Right lobe of liver (tissue), 6 donors: Measurements from ENCODE around the gene WDR27. TPM values are rescaled to one million over a fixed set of nuclear protein-coding genes. Genes with fewer than 3 reads are reported as not detected.

ENCODE experiments used
- ATAC-seq, 4 donors: fragments of 200-7000 bp; cut with Tn5 transposase; one replicate each; pipeline ENCODE4 v1.9.1; 2020; ENCODE audit warnings: mild to moderate bottlenecking in 4 of 4, moderate library complexity in 4 of 4
- DNase-seq, 3 donors: peaks; one replicate each; pipeline ENCODE4 v3.0.0-alpha.2; 2020
- H3K27ac ChIP-seq, 3 donors: fragments of 200-600 bp; one replicate each; pipeline ENCODE4 v1.8.0; 2022
- H3K27me3 ChIP-seq, 2 donors: fragments of 200-600 bp; one replicate each; pipeline ENCODE4 v1.8.0; 2022
- H3K36me3 ChIP-seq, 4 donors: fragments of 200-600 bp; sonication (generic) in 1 of 4; one replicate each; pipeline versions ENCODE4 v1.5.1 to v1.8.0; 2017 to 2022; ENCODE audit warnings: control low read depth in 1 of 4
- H3K4me1 ChIP-seq, 4 donors: fragments of 200-600 bp; sonication (generic) in 1 of 4; one replicate each; pipeline versions ENCODE4 v1.5.1 to v1.8.0; 2017 to 2022; ENCODE audit warnings: control low read depth in 1 of 4
- H3K4me3 ChIP-seq, 3 donors: fragments of 200-600 bp; one replicate each; pipeline ENCODE4 v1.8.0; 2022
- H3K9me3 ChIP-seq, 4 donors: fragments of 200-600 bp; sonication (generic) in 1 of 4; one replicate each; pipeline versions ENCODE4 v1.5.1 to v1.8.0; 2017 to 2022; ENCODE audit warnings: control low read depth in 1 of 4
- CTCF ChIP-seq, 4 donors: fragments of 200-600 bp in 3 of 4; fragments of 450-650 bp in 1 of 4; IDR thresholded peaks; one replicate each; pipeline versions ENCODE4 v1.5.1 to v1.8.0; 2016 to 2022; ENCODE audit warnings: antibody characterized with exemption in 4 of 4, mild to moderate bottlenecking in 2 of 4
- POLR2A ChIP-seq: fragments of 450-650 bp; IDR thresholded peaks from one replicate; pipeline ENCODE4 v1.6.1; 2017; ENCODE audit warnings: antibody characterized with exemption, mild to moderate bottlenecking
- WGBS: methylation state at CpG from one replicate; pipeline ENCODE4 v1.1.6; 2018; ENCODE audit warnings: low coverage, low lambda C conversion rate; ENCODE audit not compliant: insufficient coverage; ENCODE audit errors: missing lambda C conversion rate; 5-methylcytosine and 5-hydroxymethylcytosine counted together
- intact Hi-C, 2 donors: fragments of 100-400 bp; cut with DNase I; formaldehyde crosslinking; loops; one replicate each; pipeline versions ENCODE4 v1.11.2 to v1.14.1; 2022
- total RNA-seq, 6 experiments: library from RNA; depleted of rRNA in 2 of 6; stranded (reverse); fragments of >200 nt in 2 of 6; fragmentation: NEBNext Ultra II Directional in 3 of 6; extraction: Animal tissue kit (Norgen Biotek cat#: 25700) in 3 of 6; gene quantifications; one replicate each; pipeline versions ENCODE4 v1.1.0 to v1.2.4, GENCODE V29; 2016 to 2023
- donor health status: DM: no; HTN: yes; CAD: no.
- donor health status: DM: no; HTN: no; CAD: no.
- donor health status: DM: no; HTN: no; CAD: no.
- donor health status: DM: no; HTN: yes; CAD: no.
- donor health status: DM: no; HTN: yes; CAD: no.

WDR27 gene
- total RNA-seq, 6 experiments from 2014 or later, result 8.2 to 26.8 (median 12.7) TPM

GRCh38 chr6:169666441-169666840 is 35.4 kb downstream of the WDR27 start:
- intact Hi-C loops, result no loop called here
- ATAC-seq (no peak), DNase-seq (peak in 1 of 3 donors; percentile 34)
- WGBS, result 98% methylated on average over 11 of the region's 18 CpGs
- H3K27me3 ChIP-seq, result no peaks in the 10 kb centered on the region
- TF ChIP-seq CTCF (IDR thresholded peaks at IDR 0.05) (no peak), POLR2A (no peak)
- H3K4me3 ChIP-seq, result no peak overlapping the region
- H3K27ac ChIP-seq, result no peak overlapping the region
- no peaks in the 10 kb centered on the region for H3K4me1 ChIP-seq
- H3K36me3 ChIP-seq, result peaks cover 0 to 12% (median 5%) of the 10 kb centered on the region in 4 donors
- no peaks in the 10 kb centered on the region for H3K9me3 ChIP-seq

GRCh38 chr6:169665289-169665688 is 36.5 kb downstream of the WDR27 start:
- ATAC-seq (no peak), DNase-seq (no peak)
- 88% methylated on average over 8 of the region's 9 CpGs for WGBS
- H3K9me3 ChIP-seq, result no peaks in the 10 kb centered on the region
- no peak overlapping the region for H3K27ac ChIP-seq
- peaks cover 0 to 12% (median 2%) of the 10 kb centered on the region in 4 donors for H3K36me3 ChIP-seq
- H3K27me3 ChIP-seq, result no peaks in the 10 kb centered on the region
- no peak for TF ChIP-seq CTCF (IDR thresholded peaks at IDR 0.05)
- TF ChIP-seq POLR2A, result no peak
- no peaks in the 10 kb centered on the region for H3K4me1 ChIP-seq
- intact Hi-C loops, result no loop called here
- H3K4me3 ChIP-seq, result no peak overlapping the region

GRCh38 chr6:169664227-169664626 is 37.6 kb downstream of the WDR27 start:
- H3K4me1 ChIP-seq, result no peaks in the 10 kb centered on the region
- 92% methylated on average over 2 of the region's 14 CpGs for WGBS
- no peak for TF ChIP-seq CTCF (IDR thresholded peaks at IDR 0.05)
- TF ChIP-seq POLR2A, result no peak
- no peak overlapping the region for H3K27ac ChIP-seq
- ATAC-seq (no peak), DNase-seq (no peak)
- H3K27me3 ChIP-seq, result no peaks in the 10 kb centered on the region
- intact Hi-C loops, result no loop called here
- peaks cover 0 to 12% (median 2%) of the 10 kb centered on the region in 4 donors for H3K36me3 ChIP-seq
- no peaks in the 10 kb centered on the region for H3K9me3 ChIP-seq
- H3K4me3 ChIP-seq, result no peak overlapping the region

- Histone ChIP-seq H3K36me3 (peaks cover 0 to 12% (median 2%) of the 10 kb centered on the region in 4 donors), H3K4me1 (no peaks in the 10 kb centered on the region)
These were observed 38.4 kb downstream of the WDR27 start for GRCh38 chr6:169663468-169663867.

More at GRCh38 chr6:169663468-169663867, 38.4 kb downstream of the WDR27 start:
- Histone ChIP-seq H3K4me3 (no peak overlapping the region), H3K9me3 (no peaks in the 10 kb centered on the region), H3K27me3 (no peaks in the 10 kb centered on the region), H3K27ac (no peak overlapping the region)
- no peak for ATAC-seq
- intact Hi-C loops, result no loop called here
- DNase-seq, result no peak
- WGBS, result 97% methylated on average over 7 of the region's 8 CpGs
- no peak for TF ChIP-seq CTCF (IDR thresholded peaks at IDR 0.05)
- TF ChIP-seq POLR2A, result no peak
